HG03565 (cell line): ENCODE measurements around the gene ZSWIM4.

Experiments used
- ATAC-seq: cut with Tn5 transposase; IDR thresholded peaks from one replicate; pipeline ENCODE4 v1.9.1; 2021; ENCODE audit warnings: mild to moderate bottlenecking, moderate library complexity; ENCODE audit not compliant: unreplicated experiment

Gene ZSWIM4

DNA sequence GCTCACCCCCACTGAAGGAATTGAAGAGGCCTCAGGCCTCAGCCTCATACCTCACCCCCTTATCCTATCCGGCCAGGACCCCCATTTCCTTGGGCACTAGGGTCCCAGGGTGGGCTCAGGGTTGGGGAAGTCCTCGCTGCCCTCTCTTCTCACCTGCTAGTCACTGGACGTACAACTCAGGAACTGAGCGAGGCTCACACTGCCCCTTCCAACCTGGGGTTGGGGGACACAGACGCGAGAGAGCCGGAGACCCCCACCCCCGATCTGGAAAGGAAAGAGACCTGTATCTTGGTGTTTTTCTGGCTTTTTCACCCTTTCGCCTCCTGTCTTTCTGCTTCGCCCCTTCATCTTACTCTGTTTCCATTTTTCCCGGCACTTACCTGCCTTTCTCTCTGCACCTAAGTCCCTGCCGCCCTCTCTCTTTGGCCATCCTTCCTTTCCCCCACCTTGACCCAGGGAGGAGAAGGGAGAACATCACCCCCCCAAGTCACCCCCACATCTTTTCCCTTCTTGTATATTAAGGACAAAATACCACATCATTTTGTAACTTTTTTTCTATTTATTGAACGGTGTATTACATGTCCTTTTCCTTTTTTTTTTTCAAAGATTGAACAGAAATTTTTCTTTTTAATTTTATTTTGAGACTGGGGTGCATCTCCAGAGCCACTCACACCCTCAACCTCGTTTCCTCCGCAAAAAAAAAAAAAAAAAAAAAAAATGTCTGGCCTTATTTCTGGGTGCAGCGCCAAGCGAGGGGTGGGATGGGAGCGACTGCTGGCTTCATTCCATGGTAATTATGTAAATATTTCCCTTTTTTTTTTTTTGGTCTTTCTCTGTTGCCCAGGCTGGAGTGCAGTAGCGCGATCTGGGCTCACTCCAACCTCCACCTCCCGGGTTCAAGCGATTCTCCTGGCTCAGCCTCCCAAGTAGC lies 36.6 kb downstream of the ZSWIM4 start:
- no peak for ATAC-seq

DNA sequence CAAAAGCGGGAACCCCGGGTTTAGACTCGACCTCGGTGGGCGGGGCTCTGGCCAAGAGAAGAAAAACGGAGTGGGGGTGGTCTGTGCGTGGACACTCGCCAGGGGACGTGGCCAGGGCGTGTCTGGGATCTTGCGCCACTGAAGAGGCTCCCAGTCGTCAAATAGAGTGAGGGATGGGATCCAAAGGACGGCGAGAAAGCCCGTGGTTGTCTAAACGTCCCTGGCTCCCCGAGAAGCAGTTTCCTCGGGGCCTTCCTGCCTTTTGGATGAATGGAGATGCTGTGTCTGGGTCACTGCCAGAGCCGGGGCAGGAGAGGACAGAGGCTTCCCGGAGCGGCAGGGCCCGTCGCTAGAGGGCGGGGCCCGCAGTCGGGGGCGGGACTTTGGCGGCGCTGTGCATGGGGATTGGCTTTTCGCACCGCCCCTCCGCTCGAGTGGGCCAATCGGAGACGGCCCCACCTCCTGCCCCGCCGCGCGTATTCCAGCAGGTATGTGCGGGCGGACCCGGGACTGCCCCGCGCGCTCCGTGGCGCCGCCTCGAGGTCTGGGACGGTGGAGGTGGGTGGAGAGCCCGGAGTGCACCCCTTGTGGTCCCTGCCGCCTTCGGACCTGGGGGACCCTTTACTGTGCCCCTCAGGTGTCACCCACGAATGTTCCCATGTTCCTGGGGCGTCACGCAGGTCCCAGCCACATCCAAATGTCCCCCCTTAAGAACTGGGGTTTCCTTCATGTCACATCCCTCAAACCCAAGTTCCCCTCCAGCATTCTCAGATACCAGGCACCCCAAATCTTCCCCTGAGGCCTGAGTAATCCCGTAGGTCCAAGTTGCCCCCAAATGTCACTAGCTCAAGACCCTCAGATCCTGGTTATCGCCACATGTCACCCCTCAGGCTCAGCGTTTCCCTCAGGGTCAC lies 38.3 kb downstream of the ZSWIM4 start:
- peak; percentile 60 for ATAC-seq

DNA sequence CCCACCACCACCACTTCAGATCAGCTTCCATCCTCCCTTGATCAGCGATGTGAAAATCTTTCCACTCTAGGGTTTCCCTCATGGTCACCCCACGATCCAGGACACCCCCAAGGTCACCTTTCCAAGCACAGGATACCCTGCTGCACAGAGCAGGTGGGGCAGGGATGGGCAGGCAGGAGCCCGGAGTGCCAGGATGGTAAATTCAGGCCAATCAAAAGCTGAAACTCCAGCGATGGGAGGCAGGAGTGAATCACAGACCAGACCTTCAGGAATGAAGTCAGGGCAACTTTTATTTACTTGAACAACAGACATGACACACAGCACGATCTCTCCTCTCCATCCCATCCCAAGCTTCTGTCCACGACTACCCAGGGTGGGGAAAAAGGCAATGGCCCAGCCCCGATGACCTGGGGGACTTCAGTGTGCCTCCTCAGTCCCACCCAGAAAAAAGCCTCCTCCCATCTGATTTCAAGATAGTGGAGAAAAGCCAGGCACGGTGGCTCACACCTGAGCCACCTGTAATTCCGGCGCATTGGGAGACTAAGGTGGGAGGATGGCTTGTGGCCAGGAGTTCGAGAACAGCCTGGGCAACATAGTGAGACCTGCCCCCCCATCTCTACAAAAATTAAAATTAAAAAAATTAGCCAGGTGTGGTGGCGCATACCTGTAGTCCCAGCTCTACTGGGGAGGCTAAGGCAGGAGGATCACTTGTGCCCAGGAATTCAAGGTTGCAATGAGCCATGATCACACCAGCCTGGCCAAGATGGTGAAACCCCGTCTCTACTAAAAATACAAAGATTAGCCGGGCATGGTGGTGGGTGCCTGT lies 39.2 kb downstream of the ZSWIM4 start:
- ATAC-seq: no peak

DNA sequence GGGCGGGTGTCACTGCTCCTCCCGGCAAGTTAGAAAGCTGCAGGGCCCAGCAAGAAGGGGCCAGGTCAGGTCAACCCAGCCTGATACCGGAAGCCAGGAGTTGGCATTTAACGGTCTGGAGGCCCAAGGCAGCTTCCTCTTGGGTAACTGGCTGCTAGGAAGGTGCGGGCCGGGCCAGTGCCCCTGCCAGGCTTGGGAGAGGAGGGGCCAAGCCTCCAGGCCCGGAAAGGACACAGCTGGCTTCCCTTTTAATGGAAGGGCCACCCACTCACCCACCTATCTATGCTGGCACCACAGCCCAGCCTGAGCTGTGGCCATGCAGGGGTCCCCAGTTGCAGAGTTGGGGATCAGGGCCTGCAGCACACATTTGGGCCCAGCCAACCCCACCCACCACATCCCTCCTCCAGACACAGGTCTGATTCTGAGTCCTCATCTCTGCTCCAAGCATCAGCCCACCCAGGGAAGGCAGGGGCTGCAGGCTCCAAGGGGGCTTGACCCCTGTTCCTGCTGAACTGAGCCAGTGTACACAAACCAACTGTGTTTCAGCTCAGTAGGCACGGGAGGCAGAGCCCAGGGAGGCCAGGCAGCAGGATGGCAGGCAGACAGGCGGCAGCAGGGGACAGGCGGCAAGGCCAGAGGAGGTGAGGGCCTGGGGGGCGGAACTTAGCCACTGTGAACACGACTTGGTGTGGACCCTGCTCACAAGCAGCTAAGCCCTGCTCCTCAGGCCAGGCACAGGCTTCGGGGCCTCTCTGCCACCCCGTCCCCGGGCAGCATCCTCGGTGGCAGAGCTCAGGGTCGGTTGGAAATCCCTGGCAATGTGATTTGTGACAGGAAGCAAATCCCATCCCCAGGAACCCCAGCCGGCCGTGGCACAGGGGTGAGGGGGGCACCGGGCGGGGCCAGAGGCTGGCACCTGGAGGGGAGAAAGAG lies 40.8 kb downstream of the ZSWIM4 start:
- no peak for ATAC-seq

DNA sequence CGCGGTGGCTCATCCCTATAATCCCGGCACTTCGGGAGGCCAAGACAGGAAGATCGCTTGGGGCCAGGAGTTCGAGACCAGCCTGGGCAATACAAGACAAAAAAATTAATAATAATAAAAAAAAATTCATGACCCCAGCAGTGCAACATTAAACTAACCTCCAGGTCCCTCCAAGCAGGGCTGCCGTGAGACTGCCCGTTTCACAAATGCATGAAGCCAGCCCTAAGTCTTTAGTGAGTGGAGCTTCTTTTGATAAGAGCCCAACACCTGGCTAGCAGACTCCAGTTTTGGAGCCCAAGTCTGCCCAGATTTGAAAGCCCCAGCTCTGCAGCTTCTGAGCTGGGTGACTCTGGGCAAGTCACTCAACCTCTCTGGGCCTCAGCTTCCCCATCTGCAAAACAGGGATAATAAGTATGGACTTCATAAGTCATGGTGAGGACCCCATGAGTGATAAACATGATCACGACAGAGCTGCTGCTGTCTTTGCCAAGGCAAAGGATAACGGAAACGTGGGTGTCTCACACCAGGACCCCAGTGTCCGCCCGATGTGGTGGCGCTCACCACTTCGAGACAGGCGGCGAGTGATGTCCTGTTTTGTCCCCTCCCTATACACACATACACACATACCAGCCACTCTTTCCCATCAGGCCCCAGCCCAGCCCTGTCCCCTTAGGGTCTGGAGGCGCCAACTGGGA lies 43.3 kb downstream of the ZSWIM4 start:
- ATAC-seq: no peak

DNA sequence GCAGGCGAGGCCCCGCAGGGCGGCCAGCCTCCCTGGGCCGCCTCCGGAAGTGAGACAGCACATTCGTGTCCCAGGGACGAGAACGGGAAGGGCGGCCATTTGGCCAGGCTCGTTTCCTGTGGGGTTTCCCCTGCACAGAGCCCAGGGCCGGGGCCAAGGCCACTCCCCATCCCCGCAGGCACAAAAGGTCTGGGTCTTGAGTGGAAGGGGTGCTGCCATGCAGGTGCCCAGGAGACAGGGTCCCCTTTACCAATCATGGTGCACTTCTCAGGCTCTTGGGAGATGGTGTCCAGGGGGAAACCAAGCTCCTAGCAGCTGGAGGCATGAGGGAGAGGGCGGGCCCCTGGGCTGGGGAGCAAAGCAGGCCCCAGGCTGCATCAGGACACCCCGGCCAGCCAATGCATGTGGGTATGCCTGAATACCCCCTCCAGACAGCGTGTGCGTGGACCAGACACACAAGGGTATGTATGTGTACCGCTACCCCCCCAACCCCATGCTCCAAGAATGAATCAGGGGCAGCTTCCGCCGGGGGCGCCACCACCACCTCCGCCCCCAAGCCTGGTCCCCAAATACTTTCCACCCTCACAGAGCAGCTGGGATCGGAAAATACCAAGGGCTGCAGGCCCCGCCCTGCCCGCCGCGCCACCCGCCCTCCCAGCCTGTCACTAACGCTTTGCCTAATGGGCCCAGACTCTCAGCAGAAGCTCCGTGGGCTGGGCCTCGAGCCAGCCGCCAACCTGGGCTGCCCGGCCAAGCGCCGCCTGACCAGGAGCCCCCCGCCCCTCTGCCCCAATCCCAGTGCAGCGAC lies 44.1 kb downstream of the ZSWIM4 start:
- no peak for ATAC-seq

DNA sequence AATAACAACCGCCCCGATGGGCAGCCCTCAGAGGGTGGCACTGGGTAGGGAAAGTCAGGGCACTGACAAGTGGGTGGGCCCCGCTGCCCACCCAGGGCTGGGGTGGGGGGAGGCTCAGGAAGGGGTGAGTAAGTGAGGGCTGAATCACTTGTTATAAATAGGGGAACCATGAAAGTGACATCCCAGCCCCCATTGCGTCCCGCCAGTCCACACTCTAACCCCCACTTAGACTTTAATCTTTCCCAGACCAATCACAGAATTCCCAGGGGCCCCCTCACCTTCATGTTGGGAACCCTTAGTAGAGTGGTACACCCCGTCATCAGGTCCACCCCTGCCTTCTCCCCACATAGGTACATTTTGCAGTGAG lies 44.7 kb downstream of the ZSWIM4 start:
- ATAC-seq: no peak

- ATAC-seq: no peak
Measured at GRCh38 chr19:13840305-13841085, 45.3 kb downstream of the ZSWIM4 start.

DNA sequence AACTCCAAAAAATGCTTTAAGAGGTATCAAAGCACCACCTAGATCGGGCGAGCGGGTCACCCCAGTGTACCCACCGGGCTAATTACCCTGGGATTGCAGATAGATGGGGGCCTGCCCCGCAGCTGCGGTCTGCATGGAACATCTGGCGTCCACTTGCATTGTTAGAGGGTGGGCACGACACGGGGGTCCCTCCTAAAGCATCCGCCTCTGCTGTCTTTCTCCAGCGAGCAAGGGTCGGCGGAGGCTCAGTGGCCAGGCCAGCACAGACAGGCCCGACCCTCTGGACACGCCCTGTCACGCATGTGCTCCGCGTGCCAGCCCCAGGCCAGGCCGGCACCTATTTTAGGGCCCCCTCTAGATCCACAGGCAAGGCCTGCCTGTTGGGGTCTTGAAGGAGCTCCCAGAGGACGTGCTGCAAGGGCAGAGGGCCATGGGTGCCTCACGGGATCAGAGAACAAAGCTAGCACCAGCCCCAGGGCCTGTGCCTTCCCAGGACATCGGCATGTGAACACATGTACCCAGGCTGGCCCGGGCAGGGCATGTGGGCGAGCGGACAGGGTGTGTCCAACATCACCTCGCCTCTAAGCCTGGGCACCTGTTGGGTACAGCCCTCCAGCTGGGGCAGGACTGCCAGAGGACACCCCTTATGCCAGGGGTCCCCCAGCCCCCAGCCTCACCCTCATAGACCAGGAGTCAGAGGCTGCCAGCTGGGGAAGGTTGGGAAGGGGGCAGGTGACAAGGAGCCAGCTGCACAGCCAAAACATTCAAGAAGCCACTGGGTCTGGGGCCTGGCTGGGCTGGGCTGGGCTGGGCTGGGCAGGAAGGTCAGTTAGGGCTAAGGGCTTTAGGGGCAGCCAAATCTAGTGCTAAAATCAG lies 46.1 kb downstream of the ZSWIM4 start:
- ATAC-seq: no peak

GRCh38 chr19:13841962-13842290 lies 46.7 kb downstream of the ZSWIM4 start:
- ATAC-seq: no peak

DNA sequence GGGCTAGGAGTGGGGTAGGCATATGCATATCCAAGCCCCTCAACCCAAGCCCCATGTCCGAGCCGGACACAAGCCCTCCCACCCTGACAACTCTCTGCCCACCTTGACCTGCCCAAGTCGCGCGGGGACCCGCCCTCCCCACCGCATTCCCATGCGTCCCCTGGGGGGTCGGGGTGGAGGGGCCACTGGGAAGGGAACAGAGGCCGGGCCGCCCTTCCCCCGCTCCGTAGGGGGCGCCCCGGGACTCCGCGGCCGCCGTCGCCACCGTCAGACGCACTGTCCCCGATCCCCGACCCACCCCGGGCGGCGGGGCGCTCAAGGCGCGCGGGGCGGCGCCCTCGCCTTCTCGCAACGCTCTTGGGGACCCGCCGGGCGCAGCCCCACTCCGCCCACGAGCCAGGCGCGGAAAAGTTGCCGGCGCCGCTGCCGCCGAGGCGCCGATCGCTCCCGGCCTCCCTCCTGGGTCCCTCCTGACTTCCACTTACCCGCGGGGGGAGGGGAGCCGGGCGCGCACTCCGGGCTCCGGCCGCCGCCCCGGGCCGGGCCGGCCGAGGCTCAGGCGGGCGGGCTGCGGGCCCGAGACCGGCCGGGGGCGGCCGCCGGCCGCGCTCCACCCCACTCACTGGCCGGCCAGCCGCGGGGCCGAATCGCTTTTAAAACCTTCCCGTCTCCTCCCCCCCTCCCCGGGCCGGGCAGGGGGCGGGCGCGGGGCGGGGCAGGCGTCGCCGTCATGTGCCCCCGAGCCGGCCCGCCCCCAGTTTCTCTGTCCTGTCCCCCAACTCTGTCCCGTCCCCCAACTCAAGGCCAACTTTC lies 47.3 kb downstream of the ZSWIM4 start:
- ATAC-seq: no peak

GRCh38 chr19:13843104-13843921 lies 48.1 kb downstream of the ZSWIM4 start:
- ATAC-seq: no peak

- ATAC-seq: no peak
Measured at GRCh38 chr19:13844130-13844631, 48.9 kb downstream of the ZSWIM4 start.

- no peak for ATAC-seq
Measured at GRCh38 chr19:13846557-13847406, 51.5 kb downstream of the ZSWIM4 start.
